Endothelial cell of hepatic sinusoid (primary cell): ENCODE measurements around the gene LHFPL4.
"Not testable (repeated sequence)": the region's sequence is repeated elsewhere in the genome, so short reads cannot be mapped to it uniquely, and the experiment has no call there.

Experiments
- in situ Hi-C: cut with HindIII; loops from 2 replicates; pipeline ENCODE4 v1.10.0; 2017; ENCODE audit warnings: low sequenced_read_pairs

Gene LHFPL4

GRCh38 chr3:9553021-9553947 is at the start of gene LHFPL4:
LHFPL4 (minus strand) TSS chr3:9553822; CDS start chr3:9552679, 1,143 bp downstream.
- in situ Hi-C loops = no loop called here

DNA sequence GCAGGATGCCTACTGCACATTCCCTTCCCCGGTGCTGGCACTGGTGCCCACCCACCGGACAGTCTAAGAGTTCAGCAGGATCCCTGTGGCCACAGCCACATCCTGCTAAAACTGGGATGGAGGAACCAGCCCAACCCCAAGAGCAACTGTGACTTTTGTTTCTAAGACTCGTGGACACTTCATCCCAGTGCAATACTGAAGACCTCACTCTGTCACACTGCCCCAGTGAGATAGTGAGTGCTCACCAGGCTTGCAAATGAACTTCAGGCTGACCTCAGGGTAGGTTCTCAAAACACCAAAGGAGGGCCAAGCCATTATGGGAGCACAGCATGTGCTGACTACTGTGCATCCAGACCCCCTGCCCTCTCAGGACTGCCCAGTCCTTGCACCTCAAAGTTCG is 49.0 kb upstream of the LHFPL4 start:
- in situ Hi-C loops = no loop called here

DNA sequence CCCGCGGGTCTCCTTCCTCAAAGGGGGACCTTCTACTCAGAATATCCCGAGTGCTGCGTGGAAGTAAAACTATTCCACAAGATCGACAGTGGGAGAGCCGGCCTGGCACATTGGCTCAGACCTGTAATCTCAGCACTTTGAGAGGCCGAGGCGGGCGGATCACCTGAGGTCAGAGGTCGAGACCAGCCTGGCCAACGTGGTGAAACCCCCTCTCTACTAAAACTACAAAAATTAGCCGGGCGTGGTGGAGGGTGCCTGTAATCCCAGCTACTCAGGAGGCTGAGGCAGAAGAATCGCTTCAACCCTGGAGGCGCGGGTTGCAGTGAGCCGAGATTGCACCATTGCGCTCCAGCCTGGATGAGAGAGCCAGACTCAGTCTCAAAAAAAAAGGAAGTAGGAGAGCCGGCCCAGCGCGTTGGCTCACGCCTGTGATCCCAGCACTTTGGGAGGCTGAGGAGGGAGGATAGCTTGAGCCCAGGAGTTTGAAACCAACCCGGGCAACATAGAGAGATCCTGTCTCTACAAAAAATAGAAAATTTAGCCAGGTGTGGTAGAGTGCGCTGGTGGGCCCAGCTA is 47.5 kb upstream of the LHFPL4 start:
- in situ Hi-C loops = not testable (repeated sequence)

DNA sequence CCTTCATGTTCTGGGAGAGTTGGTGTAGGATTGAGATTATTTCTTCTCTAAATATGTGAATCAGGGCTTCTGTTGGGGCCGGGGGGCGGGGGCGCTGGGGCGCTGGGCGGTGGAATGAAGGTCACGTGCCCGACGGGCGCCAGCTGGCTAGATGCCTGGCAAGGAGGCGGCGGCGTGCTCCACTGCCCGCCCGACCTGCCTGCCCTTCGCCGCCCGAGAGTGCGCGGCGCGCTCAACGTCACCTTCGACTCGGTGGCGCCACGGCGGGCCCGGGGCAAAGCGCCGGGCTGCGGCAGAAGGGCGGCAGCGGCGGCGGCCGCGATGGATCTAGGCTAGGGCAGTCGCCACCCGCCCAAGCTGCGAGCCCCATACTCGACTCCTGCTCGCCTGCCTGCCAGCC is 47.0 kb upstream of the LHFPL4 start:
- in situ Hi-C loops = no loop called here

- in situ Hi-C loops = no loop called here
These were observed 45.3 kb upstream of the LHFPL4 start for GRCh38 chr3:9598783-9599387.

- in situ Hi-C loops = no loop called here
These were observed 42.3 kb upstream of the LHFPL4 start for GRCh38 chr3:9595877-9596276.

- in situ Hi-C loops = not testable (repeated sequence)
These were observed 38.2 kb upstream of the LHFPL4 start for GRCh38 chr3:9591781-9592180.

DNA sequence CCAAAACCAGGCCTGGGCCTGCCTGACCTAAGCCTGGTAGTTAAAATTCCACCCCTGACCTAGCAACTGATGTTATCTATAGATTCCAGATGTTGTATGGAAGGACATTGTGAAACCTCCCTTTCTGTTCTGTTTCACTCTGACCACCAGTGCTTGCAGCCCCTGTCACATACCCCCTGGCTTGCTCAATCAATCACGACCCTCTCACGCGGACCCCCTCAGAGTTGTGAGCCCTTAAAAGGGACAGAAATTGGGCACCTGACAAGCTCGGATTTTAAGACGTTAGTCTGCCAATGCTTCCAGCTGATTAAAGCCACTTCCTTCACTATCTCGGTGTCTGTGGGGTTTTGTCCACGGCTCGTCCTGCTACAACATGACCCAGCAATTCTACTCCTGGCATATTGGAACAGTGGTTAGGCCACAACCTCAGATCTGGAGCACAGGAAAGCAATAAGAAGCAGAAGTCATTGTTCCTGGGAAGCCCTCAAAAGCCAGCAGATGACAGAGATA is 36.7 kb upstream of the LHFPL4 start:
- in situ Hi-C loops = no loop called here

DNA sequence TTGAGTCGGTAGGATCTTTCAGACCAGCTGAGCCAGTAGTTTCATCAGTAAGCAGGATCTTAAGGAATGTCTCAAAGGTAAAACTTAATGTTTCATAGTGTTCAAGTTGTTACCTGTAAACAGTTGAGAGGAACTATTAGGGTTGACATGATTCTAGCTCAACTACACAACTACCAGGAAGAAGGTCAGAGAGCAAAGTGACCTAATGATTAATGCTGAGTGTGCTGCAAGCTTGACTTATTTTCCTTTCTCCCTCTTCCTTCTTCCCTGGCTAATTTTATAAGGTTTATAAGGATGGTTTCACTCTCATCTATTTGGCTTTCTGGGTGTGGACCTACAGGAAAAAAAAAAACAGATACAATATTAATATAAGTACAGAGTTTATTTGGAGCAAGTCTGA is 30.2 kb upstream of the LHFPL4 start:
- in situ Hi-C loops = loop anchor here (10.0 kb wide), 1 partner anchor 111 kb away; no protein-coding TSS in a partner anchor

GRCh38 chr3:9583371-9583770 is 29.7 kb upstream of the LHFPL4 start:
- in situ Hi-C loops = loop anchor here (10.0 kb wide), 1 partner anchor 111 kb away; no protein-coding TSS in a partner anchor

DNA sequence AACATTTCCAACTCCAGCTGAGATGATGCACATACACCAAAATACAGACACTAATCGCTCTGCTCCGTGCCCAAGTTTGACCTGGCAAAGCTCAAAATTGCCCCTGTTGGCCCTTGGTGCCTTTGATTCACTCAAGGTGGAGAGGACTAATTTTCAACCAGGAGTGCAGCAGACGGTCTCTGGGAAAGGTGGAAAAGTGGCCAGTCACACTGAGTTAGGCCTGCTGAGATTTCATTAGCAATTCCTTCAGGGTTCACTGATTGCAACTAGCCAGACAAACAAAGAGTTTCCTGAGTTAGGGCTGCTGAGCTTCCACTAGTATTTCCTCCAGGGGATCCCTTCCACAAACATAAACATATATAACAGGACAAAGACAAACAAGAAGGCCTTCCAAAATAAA is 28.7 kb upstream of the LHFPL4 start:
- in situ Hi-C loops = loop anchor here (10.0 kb wide), 1 partner anchor 112 kb away; no protein-coding TSS in a partner anchor

DNA sequence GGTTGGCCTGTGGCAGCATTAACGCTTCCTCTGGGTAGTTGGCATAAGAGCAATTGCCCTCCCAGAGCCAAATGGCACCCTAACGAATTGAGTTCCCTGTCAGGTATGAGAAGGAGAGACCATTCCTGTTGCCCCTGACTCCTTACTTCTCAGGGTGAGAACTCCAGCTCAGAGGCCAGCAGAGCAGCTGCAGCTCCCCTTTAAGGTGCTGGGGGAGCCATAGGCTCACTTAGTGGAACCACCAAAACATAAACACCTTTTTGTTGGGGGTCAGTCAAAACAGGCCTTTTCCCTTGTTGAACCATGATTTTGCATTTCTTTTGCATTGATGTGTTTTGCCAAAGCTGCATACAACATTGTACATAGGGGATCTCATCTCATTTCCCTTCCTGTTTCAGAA is 28.1 kb upstream of the LHFPL4 start:
- in situ Hi-C loops = loop anchor here (10.0 kb wide), 1 partner anchor 113 kb away; no protein-coding TSS in a partner anchor

- in situ Hi-C loops = no loop called here
These were observed 15.4 kb upstream of the LHFPL4 start for GRCh38 chr3:9569054-9569453.

DNA sequence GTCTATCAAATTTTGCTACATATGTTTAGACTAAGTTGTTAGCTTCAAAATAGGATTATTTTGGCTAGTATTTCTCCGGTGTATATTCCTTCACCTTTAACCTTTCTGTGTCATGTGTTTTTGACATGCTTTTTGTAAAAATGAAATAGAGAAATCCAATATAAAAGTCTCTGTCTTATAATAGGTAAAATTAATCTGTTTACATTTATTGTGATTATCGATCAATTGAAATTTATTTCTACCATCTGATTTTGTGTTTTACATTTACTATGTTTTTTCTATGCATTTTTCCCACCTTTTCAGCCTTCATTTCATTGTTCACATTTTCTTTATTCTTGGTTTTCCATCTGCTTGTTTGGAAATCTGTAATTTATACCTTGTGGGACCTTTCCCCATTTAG is 11.7 kb upstream of the LHFPL4 start:
- in situ Hi-C loops = no loop called here

DNA sequence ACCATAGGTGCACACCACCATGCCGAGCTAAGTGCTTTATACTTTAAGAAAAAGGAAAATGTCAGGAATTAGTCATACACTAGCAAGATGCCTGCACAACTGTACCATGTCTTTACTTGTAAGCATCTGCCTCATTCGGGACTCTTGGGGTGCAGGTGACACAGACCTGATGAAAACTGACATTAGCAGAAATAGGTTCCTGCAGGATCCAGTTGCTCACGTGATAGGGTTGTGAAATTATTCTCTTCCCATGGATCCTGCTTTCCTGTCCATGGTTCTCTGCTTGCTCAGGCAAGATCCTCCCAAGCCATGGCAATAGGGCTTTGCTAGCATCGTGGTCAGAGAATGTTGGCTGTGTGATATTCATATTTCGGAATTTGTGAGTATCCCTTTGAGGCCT is 10.2 kb upstream of the LHFPL4 start:
- in situ Hi-C loops = no loop called here

DNA sequence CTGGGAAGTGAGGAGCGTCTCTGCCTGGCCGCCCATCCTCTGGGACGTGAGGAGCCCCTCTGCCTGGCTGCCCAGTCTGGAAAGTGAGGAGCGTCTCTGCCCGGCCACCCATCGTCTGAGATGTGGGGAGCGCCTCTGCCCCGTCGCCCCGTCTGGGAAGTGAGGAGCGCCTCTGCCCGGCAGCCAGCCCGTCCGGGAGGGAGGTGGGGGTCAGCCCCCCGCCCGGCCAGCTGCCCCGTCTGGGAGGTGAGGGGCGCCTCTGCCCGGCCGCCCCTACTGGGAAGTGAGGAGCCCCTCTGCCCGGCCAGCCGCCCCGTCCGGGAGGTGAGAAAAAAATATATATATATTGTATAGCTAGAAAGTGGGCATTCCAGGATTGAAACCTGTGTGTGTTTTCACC is 6.4 kb upstream of the LHFPL4 start:
- in situ Hi-C loops = not testable (repeated sequence)

DNA sequence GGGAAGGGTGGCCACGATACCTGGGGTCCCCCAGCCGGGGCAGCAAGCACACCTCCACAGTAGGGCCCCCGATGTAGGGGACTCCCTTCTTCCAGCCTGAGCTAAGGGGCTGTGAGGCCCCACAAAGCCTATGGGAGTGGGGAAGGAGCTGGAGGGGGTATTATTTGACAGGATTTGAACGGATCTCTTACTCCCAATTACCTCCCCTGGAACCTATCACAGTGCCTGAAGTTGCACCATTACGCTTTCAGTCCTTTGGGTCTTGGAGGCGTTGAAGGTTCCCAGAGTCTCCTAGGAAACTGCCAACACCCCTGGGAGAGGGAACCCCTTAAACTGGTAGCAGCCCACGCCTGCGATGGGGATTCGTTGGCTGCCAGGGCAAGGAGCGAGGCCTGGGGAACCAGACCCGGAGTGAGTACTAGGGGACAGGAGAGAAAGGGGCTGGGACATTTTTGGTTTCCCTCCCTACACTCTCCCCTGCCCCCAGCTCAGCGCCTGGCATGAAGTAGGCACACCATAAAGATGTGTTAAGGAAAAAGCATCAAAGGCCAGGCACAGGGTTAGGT is 409 bp upstream of the LHFPL4 start:
- in situ Hi-C loops = no loop called here

- in situ Hi-C loops = no loop called here
These were observed 1.2 kb downstream of the LHFPL4 start for GRCh38 chr3:9552252-9552999.

DNA sequence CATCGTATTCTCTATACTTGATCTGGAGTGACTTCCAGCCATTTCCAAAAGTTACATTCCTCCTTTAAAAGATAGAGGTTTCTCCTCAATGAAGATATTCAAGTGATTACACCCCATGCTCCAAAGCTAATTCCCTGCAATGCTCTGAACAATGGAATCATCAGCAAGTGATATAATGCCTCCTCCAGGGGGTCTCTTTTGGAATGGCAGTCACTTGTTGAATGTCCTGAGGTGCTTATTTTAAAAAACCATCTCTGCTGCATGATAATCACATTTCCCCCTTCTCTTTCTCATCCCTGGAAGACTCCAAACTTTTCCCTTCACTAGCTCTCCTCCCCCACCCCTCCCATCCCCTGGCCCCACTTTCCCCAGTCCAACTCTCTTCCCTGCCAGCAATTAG is 2.6 kb downstream of the LHFPL4 start:
- in situ Hi-C loops = no loop called here

- in situ Hi-C loops = no loop called here
These were observed 4.0 kb downstream of the LHFPL4 start for GRCh38 chr3:9549600-9549999.
